Measurements from ENCODE around the gene SFTA2. TPM values are rescaled to one million over a fixed set of nuclear protein-coding genes. Genes with fewer than 3 reads are reported as not detected.

SFTA2 gene
- total and polyA plus RNA-seq, 9 of the 15 experiments (the other 6 are each of a cell fraction or from before 2014, with no cell fraction given), result not detected

DNA sequence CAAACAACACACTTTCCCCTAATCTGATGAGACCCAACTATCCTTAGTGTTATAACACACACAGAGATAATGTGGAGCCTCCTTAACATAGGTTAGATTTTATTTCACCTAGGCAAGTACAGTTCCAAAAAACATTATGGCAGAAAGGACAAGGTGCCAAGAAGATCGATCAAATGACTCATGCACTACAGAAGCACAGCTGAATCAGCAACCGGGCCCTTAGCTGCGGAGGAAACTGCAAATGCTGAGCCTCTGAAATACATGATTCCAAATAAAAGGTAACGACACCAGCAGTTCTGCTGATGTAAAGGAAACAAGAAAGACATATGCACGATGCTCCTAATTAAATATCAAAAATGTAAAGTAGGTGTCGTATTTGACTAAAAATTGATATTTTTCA, 31.7 kb upstream of the SFTA2 start:
- CTCF ChIA-PET (ENCODE audit: low intra/inter-chr PET ratio), result no interaction called here
- Histone ChIP-seq H3K36me3 (ENCODE audit: control insufficient read depth, insufficient read depth, low read length) (no peaks in the 10 kb centered on the region), H2AFZ (ENCODE audit: low read depth, low read length) (no peak overlapping the region), H3K4me3 (no peak overlapping the region), H3K27me3 (ENCODE audit: control insufficient read depth in 2 of 2, insufficient read depth in 2 of 2, low read length in 2 of 2) (peaks cover 26 to 50% of the 10 kb centered on the region in 2 experiments; a peak in 4 of 5 replicates), H3K4me1 (replicated peaks in 1 of 2; ENCODE audit: control insufficient read depth in 2 of 2, insufficient read depth in 2 of 2, low read length in 2 of 2) (no peaks in the 10 kb centered on the region), H3K79me2 (ENCODE audit: control insufficient read depth, insufficient read depth, low read length) (no peaks in the 10 kb centered on the region), H3K9me1 (ENCODE audit: control insufficient read depth, insufficient read depth, low read length) (no peaks in the 10 kb centered on the region), H3K27ac (ENCODE audit: extremely low read depth, low read depth, low read length) (no peak overlapping the region), H3K4me2 (ENCODE audit: insufficient read depth, low read length) (no peak overlapping the region), H3K9ac (ENCODE audit: insufficient read depth in 1 of 2, low read depth in 2 of 2, low read length in 2 of 2) (no peak overlapping the region), H4K20me1 (replicated peaks; ENCODE audit: control insufficient read depth, insufficient read depth, low read length) (no peaks in the 10 kb centered on the region), H3K9me3 (replicated peaks; ENCODE audit: control insufficient read depth, insufficient read depth, low read depth, low read length) (no peaks in the 10 kb centered on the region)
- ATAC-seq (no peak), FAIRE-seq (no peak), DNase-seq (ENCODE audit: extremely low read depth in 1 of 4, low spot score in 3 of 4) (no peak)
- in situ Hi-C loops (cut with MboI), result no loop called here
- BruUV-seq (replicated peaks), result no TSS peak
- TF ChIP-seq SAP30 (IDR thresholded peaks at IDR 0.05; ENCODE audit: borderline replicate concordance, insufficient read depth, low read depth, low read length, poor library complexity, severe bottlenecking) (no peak), MEF2A (IDR thresholded peaks at IDR 0.05; ENCODE audit: control insufficient read depth, low read depth, low read length) (no peak), ELF2 (CRISPR knock-in tag; IDR thresholded peaks at IDR 0.05) (no peak), ZNF584 (CRISPR knock-in tag; IDR thresholded peaks at IDR 0.05; ENCODE audit: low read depth) (no peak)
- intact Hi-C loops (cut with micrococcal nuclease), result no loop called here
- WGBS (ENCODE audit: insufficient coverage, low coverage, missing lambda C conversion rate), result 10% methylated on average over 6 of the region's 6 CpGs
- POLR2A ChIA-PET, result interaction anchor here (1.4 kb wide), 1 partner anchor 11 kb away, joined by 4 read pairs; no protein-coding TSS in a partner anchor

DNA sequence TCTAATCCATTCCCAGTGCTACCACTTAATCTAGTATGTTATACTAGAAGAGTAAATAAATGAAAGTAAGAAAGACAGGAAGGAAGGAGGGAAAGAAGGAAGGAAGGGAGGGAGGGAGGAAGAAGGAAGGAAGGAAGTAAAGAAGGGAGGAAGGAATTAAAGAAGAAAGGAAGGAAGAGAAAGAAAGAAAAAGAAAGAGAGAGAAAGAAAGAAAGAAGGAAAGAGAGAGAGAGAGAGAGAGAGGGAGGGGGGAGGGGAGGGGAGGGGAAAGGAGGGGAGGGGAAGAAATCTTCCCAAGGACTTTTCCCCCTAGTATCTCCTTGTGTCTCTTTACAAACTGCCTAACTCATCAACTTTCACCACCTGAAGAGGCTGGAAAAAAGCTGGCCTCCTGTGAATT, 30.7 kb upstream of the SFTA2 start:
- POLR2A ChIA-PET, result interaction anchor here (1.6 kb wide), 1 partner anchor 12 kb away, joined by 5 read pairs; no protein-coding TSS in a partner anchor
- ATAC-seq, result no peak
- Histone ChIP-seq H4K20me1 (replicated peaks; ENCODE audit: control insufficient read depth, insufficient read depth, low read length) (no peaks in the 10 kb centered on the region), H3K27me3 (ENCODE audit: control insufficient read depth in 2 of 2, insufficient read depth in 2 of 2, low read length in 2 of 2) (peaks cover 31 to 57% of the 10 kb centered on the region in 2 experiments; a peak in 3 of 5 replicates), H3K9me3 (replicated peaks; ENCODE audit: control insufficient read depth, insufficient read depth, low read depth, low read length) (no peaks in the 10 kb centered on the region), H2AFZ (ENCODE audit: low read depth, low read length) (no peak overlapping the region), H3K4me1 (replicated peaks in 1 of 2; ENCODE audit: control insufficient read depth in 2 of 2, insufficient read depth in 2 of 2, low read length in 2 of 2) (no peaks in the 10 kb centered on the region), H3K79me2 (ENCODE audit: control insufficient read depth, insufficient read depth, low read length) (no peaks in the 10 kb centered on the region), H3K4me3 (no peak overlapping the region), H3K36me3 (ENCODE audit: control insufficient read depth, insufficient read depth, low read length) (no peaks in the 10 kb centered on the region), H3K27ac (ENCODE audit: extremely low read depth, low read depth, low read length) (no peak overlapping the region), H3K4me2 (ENCODE audit: insufficient read depth, low read length) (no peak overlapping the region), H3K9ac (ENCODE audit: insufficient read depth in 1 of 2, low read depth in 2 of 2, low read length in 2 of 2) (no peak overlapping the region), H3K9me1 (ENCODE audit: control insufficient read depth, insufficient read depth, low read length) (no peaks in the 10 kb centered on the region)
- intact Hi-C loops (cut with micrococcal nuclease) (no loop called here), in situ Hi-C loops (cut with MboI) (no loop called here)
- CTCF ChIA-PET (ENCODE audit: low intra/inter-chr PET ratio), result interaction anchor here (0.6 kb wide), 1 partner anchor 101 kb away, joined by 3 read pairs; no protein-coding TSS in a partner anchor
- no peak for FAIRE-seq
- BruUV-seq (replicated peaks), result no TSS peak
- DNase-seq (ENCODE audit: extremely low read depth in 1 of 4, low spot score in 3 of 4), result no peak
- TF ChIP-seq ZNF324 (CRISPR knock-in tag; IDR thresholded peaks at IDR 0.05) (no peak), ZNF584 (CRISPR knock-in tag; IDR thresholded peaks at IDR 0.05; ENCODE audit: low read depth) (no peak), OTX1 (CRISPR knock-in tag; IDR thresholded peaks at IDR 0.05) (0 out of 2 replicates have a peak, but pooled peaks have one; percentile 21)
- TF ChIP-seq, protein P1, sequence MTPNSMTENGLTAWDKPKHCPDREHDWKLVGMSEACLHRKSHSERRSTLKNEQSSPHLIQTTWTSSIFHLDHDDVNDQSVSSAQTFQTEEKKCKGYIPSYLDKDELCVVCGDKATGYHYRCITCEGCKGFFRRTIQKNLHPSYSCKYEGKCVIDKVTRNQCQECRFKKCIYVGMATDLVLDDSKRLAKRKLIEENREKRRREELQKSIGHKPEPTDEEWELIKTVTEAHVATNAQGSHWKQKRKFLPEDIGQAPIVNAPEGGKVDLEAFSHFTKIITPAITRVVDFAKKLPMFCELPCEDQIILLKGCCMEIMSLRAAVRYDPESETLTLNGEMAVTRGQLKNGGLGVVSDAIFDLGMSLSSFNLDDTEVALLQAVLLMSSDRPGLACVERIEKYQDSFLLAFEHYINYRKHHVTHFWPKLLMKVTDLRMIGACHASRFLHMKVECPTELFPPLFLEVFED (CRISPR knock-in tag; conservative IDR thresholded peaks at IDR 0.05), result 0 out of 2 replicates have a peak, but pooled peaks have one; percentile 28
- TF ChIP-seq, protein P2, sequence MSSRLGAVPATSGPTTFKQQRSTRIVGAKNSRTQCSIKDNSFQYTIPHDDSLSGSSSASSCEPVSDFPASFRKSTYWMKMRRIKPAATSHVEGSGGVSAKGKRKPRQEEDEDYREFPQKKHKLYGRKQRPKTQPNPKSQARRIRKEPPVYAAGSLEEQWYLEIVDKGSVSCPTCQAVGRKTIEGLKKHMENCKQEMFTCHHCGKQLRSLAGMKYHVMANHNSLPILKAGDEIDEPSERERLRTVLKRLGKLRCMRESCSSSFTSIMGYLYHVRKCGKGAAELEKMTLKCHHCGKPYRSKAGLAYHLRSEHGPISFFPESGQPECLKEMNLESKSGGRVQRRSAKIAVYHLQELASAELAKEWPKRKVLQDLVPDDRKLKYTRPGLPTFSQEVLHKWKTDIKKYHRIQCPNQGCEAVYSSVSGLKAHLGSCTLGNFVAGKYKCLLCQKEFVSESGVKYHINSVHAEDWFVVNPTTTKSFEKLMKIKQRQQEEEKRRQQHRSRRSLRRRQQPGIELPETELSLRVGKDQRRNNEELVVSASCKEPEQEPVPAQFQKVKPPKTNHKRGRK (tag; IDR thresholded peaks at IDR 0.05), result peak; percentile 91

All from K562 (cell line).